Endothelial cell of umbilical vein (primary cell): ENCODE measurements around the gene DIS3L2. TPM values are rescaled to one million over a fixed set of nuclear protein-coding genes. Genes with fewer than 3 reads are reported as not detected.

ENCODE experiments used
- BruUV-seq: library from RNA; stranded (reverse); fragments of 400-500 nt; replicated peaks from 2 replicates; lab custom pipeline; 2021; lab: Mats Ljungman, UMichigan
- CTCF ChIA-PET: fragments of 300-600, 350-600 bp; sonication (Branson Sonifier 250); formaldehyde crosslinking; loops from one replicate; lab custom pipeline; 2021; ENCODE audit warnings: antibody characterized with exemption, inconsistent platforms; lab: Charles Lee
- POLR2A ChIA-PET: fragments of 300-600, 350-600 bp; sonication (Branson Sonifier 250); formaldehyde crosslinking; loops from one replicate; lab custom pipeline; 2021; ENCODE audit warnings: antibody characterized with exemption, inconsistent platforms; lab: Charles Lee
- DNase-seq: peaks from one replicate; pipeline ENCODE4 v3.0.0-alpha.2; 2011; ENCODE audit warnings: low read depth, low spot score
- FAIRE-seq: peaks from 2 replicates; lab custom pipeline; 2011; peaks lifted over from hg19 to GRCh38; lab: Jason Lieb, UNC
- H2AFZ ChIP-seq: 2 replicates; pipeline ENCODE4 v1.6.0; 2012; ENCODE audit warnings: low read depth, low read length, control low read depth, inconsistent platforms
- H3K27ac ChIP-seq: 2 replicates; pipeline ENCODE4 v1.5.1; 2011; ENCODE audit warnings: low read depth, mild to moderate bottlenecking, control low read depth, low read length, moderate library complexity; ENCODE audit not compliant: insufficient read depth
- H3K27me3 ChIP-seq, 2 experiments: 2 replicates each; pipeline versions ENCODE4 v1.6.0 to v1.6.1; 2011; ENCODE audit warnings: low read length in 2 of 2, mixed read lengths in 1 of 2; ENCODE audit not compliant: control insufficient read depth in 2 of 2, insufficient read depth in 2 of 2
- H3K36me3 ChIP-seq, 2 experiments: 2 replicates in 1 of 2; 3 replicates in 1 of 2; pipeline ENCODE4 v1.5.1; 2011; ENCODE audit warnings: low read length in 2 of 2, mild to moderate bottlenecking in 1 of 2, moderate library complexity in 1 of 2; ENCODE audit not compliant: control insufficient read depth in 2 of 2, insufficient read depth in 2 of 2; ENCODE audit errors: extremely low read depth in 1 of 2
- H3K4me1 ChIP-seq: 3 replicates; pipeline ENCODE4 v1.5.1; 2011; ENCODE audit warnings: mild to moderate bottlenecking, low read length; ENCODE audit not compliant: control insufficient read depth, insufficient read depth; ENCODE audit errors: extremely low read depth
- H3K4me2 ChIP-seq: 2 replicates; pipeline ENCODE4 v1.6.1; 2011; ENCODE audit warnings: low read length, control low read depth, mixed read lengths; ENCODE audit not compliant: insufficient read depth
- H3K4me3 ChIP-seq, 3 experiments: fragments of 200-600 bp in 1 of 3; sonication (generic), shearing (Covaris generic) in 1 of 3; replicated peaks in 1 of 3; 2 replicates each; pipeline ENCODE4 v1.5.1; 2011 to 2016; ENCODE audit warnings: control low read depth in 3 of 3, low read length in 3 of 3, mild to moderate bottlenecking in 2 of 3, inconsistent platforms in 1 of 3, low read depth in 1 of 3, moderate library complexity in 1 of 3; ENCODE audit not compliant: insufficient read depth in 1 of 3
- H3K79me2 ChIP-seq: 2 replicates; pipeline ENCODE4 v1.6.0; 2012; ENCODE audit warnings: low read length, inconsistent platforms; ENCODE audit not compliant: control insufficient read depth, insufficient read depth
- H3K9ac ChIP-seq: replicated peaks from 2 replicates; pipeline ENCODE3; 2011; ENCODE audit warnings: low read length, control low read depth; ENCODE audit not compliant: insufficient read depth; ENCODE audit errors: extremely low read depth
- H3K9me1 ChIP-seq: replicated peaks from 3 replicates; pipeline ENCODE4 v1.6.0; 2011; ENCODE audit warnings: mild to moderate bottlenecking, low read length; ENCODE audit not compliant: control insufficient read depth, insufficient read depth; ENCODE audit errors: extremely low read depth
- H3K9me3 ChIP-seq: replicated peaks from 2 replicates; pipeline ENCODE4 v1.5.1; 2012; ENCODE audit warnings: low read length, inconsistent platforms; ENCODE audit not compliant: control insufficient read depth, insufficient read depth
- H4K20me1 ChIP-seq: replicated peaks from 2 replicates; pipeline ENCODE3; 2011; ENCODE audit warnings: mild to moderate bottlenecking, low read length; ENCODE audit not compliant: control insufficient read depth, insufficient read depth; ENCODE audit errors: extremely low read depth
- CTCF ChIP-seq, 2 donors: IDR thresholded peaks; 1 replicate in 1 of 2; 2 replicates in 1 of 2; pipeline ENCODE4 v1.5.1; 2011; ENCODE audit warnings: low read length in 2 of 2, mild to moderate bottlenecking in 2 of 2, moderate library complexity in 2 of 2, control low read depth in 1 of 2, inconsistent platforms in 1 of 2, low read depth in 1 of 2; ENCODE audit not compliant: insufficient read depth in 1 of 2; ENCODE audit errors: extremely low read depth in 1 of 2
- EZH2 ChIP-seq: IDR thresholded peaks from 2 replicates; pipeline ENCODE4 v1.6.1; 2012; ENCODE audit warnings: borderline replicate concordance, low read depth, mild to moderate bottlenecking, moderate library complexity, low read length, inconsistent platforms; ENCODE audit not compliant: severe bottlenecking
- FOS ChIP-seq: IDR thresholded peaks from 2 replicates; pipeline ENCODE4 v1.6.1; 2011; ENCODE audit warnings: mild to moderate bottlenecking, low read length, moderate library complexity, borderline replicate concordance; ENCODE audit not compliant: insufficient read depth
- GATA2 ChIP-seq: IDR thresholded peaks from 2 replicates; pipeline ENCODE4 v1.7.0; 2011; ENCODE audit warnings: low read depth, mild to moderate bottlenecking, moderate library complexity, mixed read lengths, low read length; ENCODE audit not compliant: insufficient read length, insufficient read depth
- JUN ChIP-seq: IDR thresholded peaks from 2 replicates; pipeline ENCODE4 v1.6.1; 2011; ENCODE audit warnings: borderline replicate concordance, low read depth; ENCODE audit not compliant: insufficient read length, insufficient read depth
- MYC ChIP-seq: IDR thresholded peaks from one replicate; pipeline ENCODE4 v1.6.1; 2011; ENCODE audit warnings: mild to moderate bottlenecking, low read depth, low read length
- POLR2A ChIP-seq: IDR thresholded peaks from 2 replicates; pipeline ENCODE4 v1.6.1; 2012; ENCODE audit warnings: low read depth, mild to moderate bottlenecking, control low read depth, low read length
- POLR2AphosphoS5 ChIP-seq: IDR thresholded peaks from 2 replicates; pipeline ENCODE4 v1.6.1; 2012; ENCODE audit warnings: low read depth, mild to moderate bottlenecking, control low read depth, low read length, moderate library complexity; ENCODE audit not compliant: insufficient read depth
- dilution Hi-C: fragments of 300-500 bp; cut with MboI; formaldehyde crosslinking; loops from one replicate; pipeline ENCODE4 v1.15.0; 2019; ENCODE audit warnings: low sequenced_read_pairs; ENCODE audit not compliant: extremely low pct_ligation_motif_present
- intact Hi-C: fragments of 100-400 bp; cut with micrococcal nuclease; formaldehyde crosslinking; loops from one replicate; pipeline ENCODE4 v1.10.0; 2022
- polyA plus RNA-seq, 4 experiments: library from polyadenylated mRNA; depleted of rRNA in 3 of 4; stranded (reverse) in 3 of 4; unstranded in 1 of 4; fragments of >200 nt; gene quantifications; 2 replicates each; pipeline versions ENCODE4 v1.2.1 to v1.2.3, GENCODE V29; 2011 to 2012; ENCODE audit warnings: missing spikeins in 1 of 4
- total RNA-seq: library from RNA; stranded (reverse); gene quantifications from 2 replicates; pipeline ENCODE4 v1.2.3, GENCODE V29; 2021
- TF ChIP-seq, protein P1 (sequence below): IDR thresholded peaks from 2 replicates; pipeline ENCODE4 v1.6.1; 2011; ENCODE audit not compliant: insufficient read depth, insufficient read length

DIS3L2 gene
- total and polyA plus RNA-seq, 2 donors (not counting 3 experiments of a cell fraction or from before 2014, with no cell fraction given): 14.6 to 31.2 TPM

DNA sequence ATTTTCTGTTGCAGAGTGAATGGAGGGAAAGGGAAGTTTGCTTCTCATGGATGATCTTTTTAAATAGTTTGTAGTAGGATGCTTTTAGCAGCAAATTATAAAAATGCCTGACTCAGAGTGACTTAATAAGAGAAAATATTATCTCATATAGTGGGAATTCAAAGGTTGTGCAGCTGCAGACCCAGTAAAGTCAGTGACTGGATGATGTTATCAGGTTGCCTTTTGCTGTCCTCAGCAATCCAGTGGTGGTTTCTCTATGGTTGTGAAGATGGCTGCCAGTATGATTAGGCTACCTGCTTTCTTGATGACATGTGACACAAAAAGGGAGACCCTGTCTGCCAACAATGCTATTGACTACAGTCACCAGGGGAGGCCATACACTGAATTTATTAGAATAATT lies 184.8 kb downstream of the DIS3L2 start:
- DNase-seq (no peak), FAIRE-seq (no peak)
- Histone ChIP-seq H2AFZ (no peak overlapping the region), H3K27me3 (no peaks in the 10 kb centered on the region), H3K4me2 (no peak overlapping the region), H3K79me2 (no peaks in the 10 kb centered on the region), H3K9me3 (no peaks in the 10 kb centered on the region), H3K9ac (no peak overlapping the region), H4K20me1 (no peaks in the 10 kb centered on the region), H3K9me1 (no peaks in the 10 kb centered on the region), H3K4me1 (no peaks in the 10 kb centered on the region), H3K4me3 (no peak overlapping the region), H3K27ac (no peak overlapping the region), H3K36me3 (no peaks in the 10 kb centered on the region)
- dilution Hi-C loops (no loop called here), intact Hi-C loops (no loop called here)
- TF ChIP-seq MYC: no peak
- TF ChIP-seq POLR2AphosphoS5: no peak
- TF ChIP-seq POLR2A: no peak
- TF ChIP-seq FOS: no peak
- TF ChIP-seq CTCF (IDR thresholded peaks at IDR 0.05; ENCODE audit: extremely low read depth in 1 of 2, insufficient read depth in 1 of 2, low read depth in 1 of 2, low read length in 2 of 2): no peak
- TF ChIP-seq EZH2: no peak
- no peak for TF ChIP-seq JUN
- no peak for TF ChIP-seq GATA2
- TF ChIP-seq, protein P1, sequence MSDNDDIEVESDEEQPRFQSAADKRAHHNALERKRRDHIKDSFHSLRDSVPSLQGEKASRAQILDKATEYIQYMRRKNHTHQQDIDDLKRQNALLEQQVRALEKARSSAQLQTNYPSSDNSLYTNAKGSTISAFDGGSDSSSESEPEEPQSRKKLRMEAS: no peak
- CTCF ChIA-PET: interaction anchor here (1.2 to 2.5 kb wide), 3 partner anchors 8 to 227 kb away, joined by 3 to 11 read pairs (median 4); no protein-coding TSS in a partner anchor
- POLR2A ChIA-PET: no interaction called here
- no TSS peak for BruUV-seq
